CD14-positive monocyte (primary cell): Measurements from ENCODE around the gene DCLK1. TPM values are rescaled to one million over a fixed set of nuclear protein-coding genes. Genes with fewer than 3 reads are reported as not detected.

Experiments
- DNase-seq, 3 donors: peaks; one replicate each; pipeline ENCODE4 v3.0.0-alpha.2; 2011 to 2022
- H2AFZ ChIP-seq: 2 replicates; pipeline ENCODE4 v1.6.0; 2012; ENCODE audit warnings: mild to moderate bottlenecking, low read depth, low read length, inconsistent platforms; ENCODE audit not compliant: insufficient read depth, poor library complexity, severe bottlenecking
- H3K27ac ChIP-seq, 2 donors: 1 replicate in 1 of 2; 2 replicates in 1 of 2; pipeline ENCODE4 v1.5.1; 2012 to 2013; ENCODE audit warnings: low read length in 2 of 2, control low read depth in 1 of 2, inconsistent platforms in 1 of 2, low read depth in 1 of 2, mild to moderate bottlenecking in 1 of 2
- H3K27me3 ChIP-seq, 2 donors: one replicate each; pipeline versions ENCODE4 v1.6.0 to v1.6.1; 2011 to 2013; ENCODE audit warnings: low read length in 2 of 2; ENCODE audit not compliant: control insufficient read depth in 2 of 2, insufficient read depth in 2 of 2
- H3K36me3 ChIP-seq, 2 donors: replicated peaks in 1 of 2; 1 replicate in 1 of 2; 2 replicates in 1 of 2; pipeline versions ENCODE4 v1.5.1 to v1.6.1; 2012 to 2013; ENCODE audit warnings: low read length in 2 of 2, control low read depth in 1 of 2, inconsistent platforms in 1 of 2, mild to moderate bottlenecking in 1 of 2; ENCODE audit not compliant: insufficient read depth in 2 of 2, control insufficient read depth in 1 of 2
- H3K4me1 ChIP-seq, 2 donors: 1 replicate in 1 of 2; 2 replicates in 1 of 2; pipeline versions ENCODE4 v1.5.1 to v1.6.1; 2012 to 2013; ENCODE audit warnings: low read length in 2 of 2, control low read depth in 1 of 2, inconsistent platforms in 1 of 2, mild to moderate bottlenecking in 1 of 2, moderate library complexity in 1 of 2; ENCODE audit not compliant: insufficient read depth in 2 of 2, control insufficient read depth in 1 of 2
- H3K4me2 ChIP-seq: replicated peaks from 2 replicates; pipeline ENCODE3; 2012; ENCODE audit warnings: low read length, moderate library complexity, mild to moderate bottlenecking; ENCODE audit not compliant: poor library complexity, severe bottlenecking; ENCODE audit errors: extremely low read depth
- H3K4me3 ChIP-seq, 3 experiments: fragments of 200-600 bp in 1 of 3; sonication (generic) in 1 of 3; replicated peaks in 1 of 3; 1 replicate in 2 of 3; 2 replicates in 1 of 3; pipeline ENCODE4 v1.5.1; 2011 to 2013; ENCODE audit warnings: low read length in 3 of 3, mild to moderate bottlenecking in 3 of 3, control low read depth in 2 of 3, low read depth in 2 of 3, inconsistent platforms in 1 of 3, moderate library complexity in 1 of 3
- H3K79me2 ChIP-seq: 2 replicates; pipeline ENCODE4 v1.6.0; 2012; ENCODE audit warnings: mild to moderate bottlenecking, control low read depth, inconsistent platforms, low read length, moderate library complexity; ENCODE audit not compliant: insufficient read depth
- H3K9ac ChIP-seq: 2 replicates; pipeline ENCODE4 v1.6.0; 2017; ENCODE audit warnings: low read length, mild to moderate bottlenecking; ENCODE audit not compliant: insufficient read depth, poor library complexity, severe bottlenecking
- H3K9me3 ChIP-seq, 2 donors: replicated peaks in 1 of 2; 1 replicate in 1 of 2; 2 replicates in 1 of 2; pipeline versions ENCODE4 v1.5.1 to v1.6.1; 2012 to 2013; ENCODE audit warnings: low read length in 2 of 2, control low read depth in 1 of 2; ENCODE audit not compliant: control insufficient read depth in 1 of 2, insufficient read depth in 1 of 2
- H4K20me1 ChIP-seq: 2 replicates; pipeline ENCODE4 v1.6.0; 2012; ENCODE audit warnings: mild to moderate bottlenecking, low read length, control low read depth, moderate library complexity; ENCODE audit not compliant: insufficient read depth
- H3K27ac Mint-ChIP-seq, 7 donors: one replicate each; pipeline ENCODE4 v1.8.0; 2020; ENCODE audit warnings: mild to moderate bottlenecking in 7 of 7, mixed read lengths in 7 of 7, moderate library complexity in 6 of 7, inconsistent platforms in 2 of 7
- H3K27me3 Mint-ChIP-seq, 3 donors: one replicate each; pipeline ENCODE4 v1.8.0; 2021 to 2022; ENCODE audit warnings: low read depth in 3 of 3, mild to moderate bottlenecking in 3 of 3, mixed read lengths in 3 of 3, moderate library complexity in 3 of 3, inconsistent platforms in 1 of 3
- H3K36me3 Mint-ChIP-seq, 2 donors: one replicate each; pipeline ENCODE4 v1.8.0; 2020; ENCODE audit warnings: mixed read lengths in 2 of 2, inconsistent platforms in 1 of 2, mild to moderate bottlenecking in 1 of 2
- H3K4me1 Mint-ChIP-seq: one replicate; pipeline ENCODE4 v1.8.0; 2020; ENCODE audit warnings: mild to moderate bottlenecking, mixed read lengths
- H3K4me3 Mint-ChIP-seq, 2 donors: one replicate each; pipeline ENCODE4 v1.8.0; 2020; ENCODE audit warnings: mild to moderate bottlenecking in 2 of 2, mixed read lengths in 2 of 2, moderate library complexity in 1 of 2
- H3K9me3 Mint-ChIP-seq, 7 donors: one replicate each; pipeline ENCODE4 v1.8.0; 2020 to 2022; ENCODE audit warnings: mixed read lengths in 7 of 7, mild to moderate bottlenecking in 6 of 7, moderate library complexity in 6 of 7, inconsistent platforms in 2 of 7
- CTCF ChIP-seq: fragments of 200-600 bp; IDR thresholded peaks from one replicate; pipeline ENCODE4 v1.8.0; 2022; ENCODE audit warnings: antibody characterized with exemption, mild to moderate bottlenecking
- WGBS: methylation state at CpG from one replicate; pipeline ENCODE4 v1.1.5; 2013; ENCODE audit warnings: missing lambda C conversion rate; ENCODE audit not compliant: insufficient coverage; 5-methylcytosine and 5-hydroxymethylcytosine counted together
- intact Hi-C, 2 donors: fragments of 100-400 bp; cut with micrococcal nuclease; formaldehyde crosslinking; loops; one replicate each; pipeline versions ENCODE4 v1.15.0 to v1.15.1; 2023
- polyA plus RNA-seq, 3 donors: library from polyadenylated mRNA; depleted of rRNA in 1 of 3; unstranded in 2 of 3; stranded (reverse) in 1 of 3; fragments of 300-500 nt in 2 of 3; fragments of >200 nt in 1 of 3; fragmentation: Illumina TruSeq in 2 of 3; gene quantifications; 1 replicate in 2 of 3; 2 replicates in 1 of 3; pipeline ENCODE4 v1.2.3, GENCODE V29; 2012 to 2021

DCLK1 gene
- polyA plus RNA-seq, 3 donors, result not detected

GRCh38 chr13:36030670-36031331, 100.4 kb downstream of the DCLK1 start:
- Histone ChIP-seq H3K4me1 (no peaks in the 10 kb centered on the region), H3K79me2 (no peaks in the 10 kb centered on the region), H2AFZ (no peak overlapping the region), H3K4me3 (no peak overlapping the region), H4K20me1 (no peaks in the 10 kb centered on the region), H3K36me3 (no peaks in the 10 kb centered on the region), H3K9ac (no peak overlapping the region), H3K9me3 (peaks cover 0 to 2% of the 10 kb centered on the region in 2 donors), H3K27ac (no peak overlapping the region), H3K4me2 (no peak overlapping the region), H3K27me3 (no peaks in the 10 kb centered on the region)
- peaks cover 0 to 10% (median 3%) of the 10 kb centered on the region in 7 donors for H3K9me3 Mint-ChIP-seq
- H3K27ac Mint-ChIP-seq, result no peak overlapping the region
- DNase-seq, result no peak
- no peak overlapping the region for H3K4me3 Mint-ChIP-seq
- H3K27me3 Mint-ChIP-seq, result peaks cover 0 to 5% (median 3%) of the 10 kb centered on the region in 3 donors
- H3K36me3 Mint-ChIP-seq, result no peaks in the 10 kb centered on the region
- TF ChIP-seq CTCF, result no peak
- 96% methylated on average over 7 of the region's 8 CpGs for WGBS
- intact Hi-C loops, result no loop called here
- no peaks in the 10 kb centered on the region for H3K4me1 Mint-ChIP-seq

- H3K36me3 Mint-ChIP-seq, result no peaks in the 10 kb centered on the region
- intact Hi-C loops, result no loop called here
- H3K4me2 ChIP-seq, result no peak overlapping the region
- peaks cover 0 to 11% (median 3%) of the 10 kb centered on the region in 7 donors for H3K9me3 Mint-ChIP-seq
- H3K27me3 Mint-ChIP-seq, result peaks cover 0 to 4% (median 2%) of the 10 kb centered on the region in 3 donors
- H3K36me3 ChIP-seq, result no peaks in the 10 kb centered on the region
- H3K27ac ChIP-seq, result no peak overlapping the region
- no peaks in the 10 kb centered on the region for H3K4me1 ChIP-seq
- no peak overlapping the region for H3K4me3 Mint-ChIP-seq
- 100% methylated on average over 2 of the region's 6 CpGs for WGBS
- no peaks in the 10 kb centered on the region for H3K4me1 Mint-ChIP-seq
- no peak overlapping the region for H3K9ac ChIP-seq
- H3K27ac Mint-ChIP-seq, result no peak overlapping the region
- no peaks in the 10 kb centered on the region for H4K20me1 ChIP-seq
- peaks cover 0 to 2% of the 10 kb centered on the region in 2 donors for H3K9me3 ChIP-seq
- TF ChIP-seq CTCF, result no peak
- H3K79me2 ChIP-seq, result no peaks in the 10 kb centered on the region
- H2AFZ ChIP-seq, result no peak overlapping the region
- no peaks in the 10 kb centered on the region for H3K27me3 ChIP-seq
- H3K4me3 ChIP-seq, result no peak overlapping the region
- DNase-seq, result no peak
These were observed 102.0 kb downstream of the DCLK1 start for GRCh38 chr13:36029166-36029565.
